Right atrium auricular region (tissue), 2 donors: ENCODE results near the gene DPPA2. TPM values are rescaled to one million over a fixed set of nuclear protein-coding genes. Genes with fewer than 3 reads are reported as not detected.

Experiments
- DNase-seq: peaks from one replicate; pipeline ENCODE4 v3.0.0-alpha.2; 2019; ENCODE audit warnings: low spot score
- H3K27ac ChIP-seq, 2 donors: fragments of 200-600 bp; sonication (generic); 1 replicate in 1 of 2; 2 replicates in 1 of 2; pipeline ENCODE4 v1.5.1; 2016 to 2019
- H3K27me3 ChIP-seq, 2 donors: fragments of 200-600 bp; sonication (generic); one replicate each; pipeline versions ENCODE4 v1.5.1 to v1.6.0; 2017 to 2019
- H3K36me3 ChIP-seq: fragments of 200-600 bp; sonication (generic); one replicate; pipeline ENCODE4 v1.5.1; 2016
- H3K4me1 ChIP-seq, 2 donors: fragments of 200-600 bp; sonication (generic); one replicate each; pipeline versions ENCODE4 v1.5.1 to v1.6.0; 2017 to 2019
- H3K4me3 ChIP-seq, 2 donors: fragments of 200-600 bp; sonication (generic); 1 replicate in 1 of 2; 2 replicates in 1 of 2; pipeline ENCODE4 v1.5.1; 2017 to 2019; ENCODE audit warnings: mild to moderate bottlenecking in 1 of 2, moderate library complexity in 1 of 2
- H3K9me3 ChIP-seq, 2 donors: fragments of 200-600 bp; sonication (generic); one replicate each; pipeline ENCODE4 v1.5.1; 2019
- CTCF ChIP-seq, 2 donors: fragments of 200-600 bp; sonication (generic); IDR thresholded peaks; one replicate each; pipeline ENCODE4 v1.5.1; 2019; ENCODE audit warnings: antibody characterized with exemption in 2 of 2
- total RNA-seq, 2 donors: library from RNA; depleted of rRNA; stranded (reverse); fragments of >200 nt; gene quantifications; one replicate each; pipeline ENCODE4 v1.1.0, GENCODE V29; 2016

The DPPA2 gene
- total RNA-seq, 2 donors from 2014 or later = not detected

GRCh38 chr3:109339714-109340648, 23.7 kb upstream of the DPPA2 start:
- H3K27me3 ChIP-seq = peaks cover 0 to 5% of the 10 kb centered on the region in 2 donors
- H3K36me3 ChIP-seq = no peaks in the 10 kb centered on the region
- no peaks in the 10 kb centered on the region for H3K9me3 ChIP-seq
- H3K27ac ChIP-seq = no peak overlapping the region
- no peak for TF ChIP-seq CTCF (IDR thresholded peaks at IDR 0.05)
- no peaks in the 10 kb centered on the region for H3K4me1 ChIP-seq
- no peak for DNase-seq
- no peak overlapping the region for H3K4me3 ChIP-seq

GRCh38 chr3:109339197-109339596, 22.9 kb upstream of the DPPA2 start:
- Histone ChIP-seq H3K36me3 (no peaks in the 10 kb centered on the region), H3K4me3 (no peak overlapping the region), H3K4me1 (no peaks in the 10 kb centered on the region), H3K9me3 (no peaks in the 10 kb centered on the region), H3K27ac (no peak overlapping the region), H3K27me3 (peaks cover 0 to 5% of the 10 kb centered on the region in 2 donors)
- no peak for DNase-seq
- no peak for TF ChIP-seq CTCF (IDR thresholded peaks at IDR 0.05)

GRCh38 chr3:109338322-109338721, 22.0 kb upstream of the DPPA2 start:
- no peak overlapping the region for H3K27ac ChIP-seq
- H3K27me3 ChIP-seq = peaks cover 0 to 5% of the 10 kb centered on the region in 2 donors
- H3K9me3 ChIP-seq = no peaks in the 10 kb centered on the region
- H3K4me3 ChIP-seq = no peak overlapping the region
- DNase-seq = no peak
- no peaks in the 10 kb centered on the region for H3K4me1 ChIP-seq
- H3K36me3 ChIP-seq = no peaks in the 10 kb centered on the region
- no peak for TF ChIP-seq CTCF (IDR thresholded peaks at IDR 0.05)

- no peak within 1 kb of the TSS for H3K27ac ChIP-seq
- no peaks in the 10 kb centered on the region for H3K4me1 ChIP-seq
- no peaks in the 10 kb centered on the region for H3K36me3 ChIP-seq
- TF ChIP-seq CTCF (IDR thresholded peaks at IDR 0.05) = no peak
- H3K4me3 ChIP-seq = peak within 1 kb of the TSS in 1 of 2 donors; percentile 30
- peaks cover 0 to 5% of the 10 kb centered on the region in 2 donors for H3K27me3 ChIP-seq
- no peaks in the 10 kb centered on the region for H3K9me3 ChIP-seq
- no peak for DNase-seq
Observed at GRCh38 chr3:109337393-109337792, 21.1 kb upstream of the DPPA2 start, which contains the start of gene DPPA4. DPPA4 (minus strand) TSS chr3:109337546; CDS start chr3:109337517, 29 bp downstream.

GRCh38 chr3:109336291-109336861, 20.1 kb upstream of the DPPA2 start:
- no peak for DNase-seq
- Histone ChIP-seq H3K36me3 (no peaks in the 10 kb centered on the region), H3K27ac (no peak overlapping the region), H3K27me3 (peaks cover 0 to 5% of the 10 kb centered on the region in 2 donors), H3K9me3 (no peaks in the 10 kb centered on the region), H3K4me1 (no peaks in the 10 kb centered on the region), H3K4me3 (peak overlapping the region in 1 of 2 donors; percentile 30)
- TF ChIP-seq CTCF (IDR thresholded peaks at IDR 0.05) = no peak
